GM18907 (cell line): ENCODE data around the gene CALHM5.

ENCODE experiments used
- ATAC-seq: cut with Tn5 transposase; IDR thresholded peaks from one replicate; pipeline ENCODE4 v1.9.1; 2021; ENCODE audit warnings: mild to moderate bottlenecking, moderate library complexity; ENCODE audit not compliant: unreplicated experiment

Gene CALHM5

DNA sequence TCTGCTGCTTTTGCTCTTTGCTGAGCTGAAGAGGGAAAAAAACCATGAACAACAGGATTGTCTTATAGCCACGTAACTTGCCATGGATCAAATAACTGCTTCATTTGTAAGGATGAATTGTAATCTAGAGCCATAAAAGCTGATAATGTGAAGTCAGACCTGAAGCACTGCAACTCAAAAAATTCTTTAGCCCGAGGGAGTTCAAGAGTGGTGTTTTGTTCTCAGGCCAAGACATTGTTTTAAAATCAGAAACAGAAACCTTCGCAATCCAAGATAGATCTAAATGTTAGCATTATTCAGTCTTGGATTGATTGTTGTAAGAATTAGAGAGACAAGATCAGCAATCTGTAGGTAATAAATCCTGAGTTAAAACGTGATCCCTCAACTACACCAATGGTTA is 34.2 kb downstream of the CALHM5 start, which contains the start of gene TRAPPC3L:
TRAPPC3L (minus strand) TSS at position 34 of the 400 bp plus-strand sequence. CDS start 170 bp downstream, outside the sequence.
- no peak for ATAC-seq

DNA sequence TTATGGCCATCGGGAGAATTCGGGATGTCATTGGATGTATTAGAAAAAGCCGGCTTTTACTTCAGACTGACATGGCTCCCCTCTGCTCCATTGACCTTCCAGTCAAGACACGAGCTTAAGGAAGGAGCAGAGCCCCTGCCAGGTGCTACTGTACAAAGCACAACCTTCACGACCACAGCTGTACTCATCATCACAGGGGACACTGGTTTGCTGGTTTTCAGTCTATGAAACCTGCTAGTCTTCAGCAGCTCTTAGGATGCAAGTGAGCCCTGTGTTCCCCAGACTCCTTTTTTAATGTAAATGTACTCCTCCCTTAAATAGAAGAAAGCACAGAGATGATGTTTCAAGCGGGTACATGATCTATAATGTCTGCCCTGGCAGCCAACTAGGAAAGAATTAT is 35.9 kb downstream of the CALHM5 start:
- ATAC-seq: no peak

DNA sequence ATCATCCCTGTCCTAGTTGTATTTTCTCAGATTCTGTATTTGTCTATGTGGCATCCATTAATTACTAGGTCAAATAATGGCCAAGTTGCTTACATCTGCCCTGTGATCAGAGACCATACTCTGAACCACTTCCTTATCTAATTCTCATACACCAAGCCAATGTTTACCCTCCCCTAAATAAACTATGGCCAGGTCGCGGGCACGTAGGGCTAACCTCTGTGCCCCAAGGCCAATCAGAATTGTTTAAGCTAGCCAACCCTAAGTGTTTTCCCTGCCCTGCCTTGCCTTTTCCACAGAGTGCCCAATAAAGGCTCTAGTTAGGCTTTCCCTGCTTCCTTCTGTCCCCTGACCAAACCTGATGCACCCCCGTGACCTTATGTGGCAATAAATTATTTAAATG is 39.4 kb downstream of the CALHM5 start:
- ATAC-seq: no peak

DNA sequence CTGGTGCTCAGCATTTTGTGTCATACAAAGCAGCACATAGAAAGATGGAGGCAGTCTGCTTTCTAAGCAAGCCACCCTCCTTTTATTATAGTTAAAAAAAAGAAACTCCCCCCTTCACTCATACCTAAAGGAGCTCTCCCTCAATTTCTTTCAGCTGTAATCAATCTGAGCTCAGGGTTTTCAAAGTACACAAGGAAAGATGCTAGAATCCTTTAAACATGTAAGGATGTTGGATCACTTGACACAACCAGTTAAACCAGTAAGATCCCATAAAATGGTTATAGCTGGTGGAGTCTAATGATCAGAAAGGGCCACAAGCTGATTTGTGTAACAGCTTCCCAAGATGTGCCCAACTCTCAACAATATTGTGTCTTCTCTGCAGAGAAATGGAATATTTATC is 42.0 kb downstream of the CALHM5 start, which contains the start of gene CALHM4:
CALHM4 (plus strand) TSS at position 301 of the 400 bp plus-strand sequence; CDS start at position 344, 43 bp downstream.
- ATAC-seq: no peak

DNA sequence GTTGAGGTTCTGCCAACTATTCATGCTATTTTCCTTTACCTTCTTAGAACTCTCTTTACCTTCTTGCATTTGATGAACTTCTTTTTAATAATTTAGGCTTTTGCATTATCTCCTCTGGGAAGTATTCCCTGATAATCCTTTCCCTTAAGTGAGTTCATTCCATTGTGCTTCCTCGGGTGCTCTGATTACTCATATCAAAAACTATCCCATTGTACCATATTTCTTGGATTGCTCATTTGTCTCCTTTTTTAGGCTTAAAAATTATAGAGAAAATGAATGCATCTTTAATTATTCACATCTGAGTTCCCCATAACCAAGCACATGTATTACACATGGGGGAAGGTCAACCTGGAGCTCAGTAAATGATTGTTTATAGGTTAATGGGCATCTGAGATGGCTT is 44.6 kb downstream of the CALHM5 start:
- no peak for ATAC-seq

DNA sequence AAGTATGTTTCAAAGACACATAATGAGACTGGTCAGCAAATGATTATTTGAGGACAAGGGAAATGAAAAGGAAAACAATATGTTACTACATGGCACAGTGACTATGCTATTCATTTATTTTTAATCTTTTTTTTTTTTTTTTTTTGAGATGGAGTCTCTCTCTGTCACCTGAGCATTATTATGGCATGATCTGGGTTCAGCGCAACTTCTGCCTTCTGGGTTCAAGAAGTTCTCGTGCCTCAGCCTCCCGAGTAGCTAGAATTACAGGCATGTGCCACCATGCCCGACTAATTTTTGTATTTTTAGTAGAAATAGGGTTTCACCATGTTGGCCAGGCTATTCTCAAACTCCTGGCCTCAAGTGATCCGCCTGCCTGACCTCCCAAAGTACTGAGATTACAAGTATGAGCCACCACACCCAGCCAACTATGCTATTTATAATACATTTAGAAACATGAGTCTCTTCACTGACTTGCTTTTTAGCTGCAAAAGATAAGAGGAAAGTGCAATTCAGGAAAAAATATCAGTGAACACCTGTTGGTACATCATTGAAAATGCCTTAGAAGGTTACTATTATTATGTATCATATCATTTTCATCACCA is 45.5 kb downstream of the CALHM5 start:
- no peak for ATAC-seq

DNA sequence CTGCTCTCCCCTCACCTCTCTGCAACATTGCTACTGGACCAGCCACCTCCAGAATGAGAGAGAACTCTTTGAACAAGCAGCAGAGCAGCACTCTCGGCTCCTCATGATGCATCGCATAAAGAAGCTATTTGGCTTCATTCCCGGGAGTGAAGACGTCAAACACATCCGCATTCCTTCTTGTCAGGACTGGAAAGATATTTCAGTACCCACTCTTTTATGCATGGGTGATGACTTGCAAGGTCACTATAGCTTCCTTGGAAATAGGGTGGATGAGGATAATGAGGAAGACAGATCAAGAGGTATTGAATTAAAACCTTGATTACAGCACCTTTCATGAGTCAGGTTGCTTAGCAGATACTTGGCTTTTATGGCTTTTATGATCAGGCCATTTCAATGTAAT is 46.5 kb downstream of the CALHM5 start:
- ATAC-seq: no peak

DNA sequence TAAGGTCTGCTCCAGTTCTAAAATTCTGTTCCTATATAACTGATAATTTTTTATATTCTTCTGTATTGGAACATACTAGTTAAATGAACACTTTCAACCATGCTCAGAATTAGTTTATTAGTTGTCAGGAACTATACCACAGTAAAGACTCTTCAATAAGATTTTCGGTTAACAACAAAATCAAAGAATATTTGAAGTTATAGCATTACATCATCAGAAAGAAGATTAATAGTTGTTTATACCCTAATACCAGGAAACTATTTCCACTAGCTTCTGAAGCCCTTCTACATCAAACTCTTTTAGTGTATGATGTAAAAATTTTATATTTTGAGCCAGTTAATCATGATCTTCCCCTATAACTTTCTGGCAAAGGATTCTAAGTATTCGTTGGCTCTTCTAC is 48.7 kb downstream of the CALHM5 start:
- ATAC-seq: no peak

DNA sequence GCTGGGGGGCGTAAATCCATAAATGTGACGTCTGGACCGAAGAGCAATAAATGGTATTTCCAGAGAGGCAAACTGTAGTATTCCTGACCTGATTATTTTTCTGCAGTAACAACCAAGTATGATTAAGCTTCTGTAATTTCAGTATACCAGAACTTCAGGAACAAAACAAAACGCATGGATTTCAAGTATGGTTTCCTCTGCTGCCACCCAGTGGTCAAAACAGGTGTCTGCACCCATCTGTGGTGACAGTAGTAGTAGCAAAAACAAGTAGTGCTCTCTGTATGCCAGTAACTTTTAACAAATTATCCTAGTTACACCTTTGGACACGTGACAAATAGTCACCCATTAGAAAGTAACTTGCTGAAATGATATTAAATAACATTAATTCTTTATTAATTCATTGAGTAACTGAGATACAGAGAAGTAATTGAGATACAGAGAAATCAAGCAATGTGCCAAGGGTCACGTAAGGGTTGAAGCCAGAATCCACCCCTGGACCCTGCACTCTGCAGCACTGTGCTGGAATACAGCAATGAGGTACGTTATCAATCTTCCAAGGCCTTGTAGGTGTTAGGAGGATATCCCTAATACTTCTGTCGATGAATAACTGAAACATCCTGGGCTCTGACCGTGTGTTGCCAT is 50.1 kb downstream of the CALHM5 start:
- peak; percentile 64 for ATAC-seq

DNA sequence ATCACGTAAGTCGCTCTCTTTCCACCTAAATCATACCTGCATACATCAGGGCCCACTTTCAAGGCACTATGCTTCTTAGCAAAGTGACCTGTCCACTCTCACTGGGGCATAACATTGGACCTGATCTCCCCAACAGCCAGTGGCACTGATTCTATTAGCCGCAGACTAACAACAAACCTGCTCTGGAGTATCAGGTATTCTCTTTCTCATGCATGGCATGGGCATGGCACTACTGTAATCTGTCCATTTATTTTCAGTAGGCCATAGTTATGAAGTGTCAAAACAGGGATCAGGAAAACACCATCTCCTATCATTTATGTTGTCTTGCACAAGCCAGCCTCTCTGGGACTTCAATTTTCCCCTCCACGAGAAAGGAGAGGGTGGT is 50.6 kb downstream of the CALHM5 start:
- ATAC-seq: no peak

DNA sequence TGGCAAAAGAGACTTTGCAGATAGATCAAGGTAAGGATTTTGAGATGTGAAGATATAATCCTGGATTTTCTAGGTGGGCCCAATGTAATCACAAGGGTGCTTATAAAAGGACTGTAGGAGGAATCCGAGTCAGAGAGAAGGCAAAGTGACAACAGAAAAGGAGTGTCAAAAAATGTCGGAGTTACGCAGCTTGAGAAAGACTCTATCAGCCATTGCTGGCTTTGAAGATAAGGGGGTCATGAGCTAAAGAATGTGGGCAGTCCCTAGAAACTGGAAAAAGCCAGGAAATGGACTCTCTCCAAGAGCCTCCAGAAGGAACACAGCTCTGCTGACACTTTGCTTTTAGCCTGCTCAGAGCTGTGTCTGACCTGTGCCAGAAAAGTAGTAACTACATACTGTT is 51.2 kb downstream of the CALHM5 start:
- ATAC-seq: no peak

DNA sequence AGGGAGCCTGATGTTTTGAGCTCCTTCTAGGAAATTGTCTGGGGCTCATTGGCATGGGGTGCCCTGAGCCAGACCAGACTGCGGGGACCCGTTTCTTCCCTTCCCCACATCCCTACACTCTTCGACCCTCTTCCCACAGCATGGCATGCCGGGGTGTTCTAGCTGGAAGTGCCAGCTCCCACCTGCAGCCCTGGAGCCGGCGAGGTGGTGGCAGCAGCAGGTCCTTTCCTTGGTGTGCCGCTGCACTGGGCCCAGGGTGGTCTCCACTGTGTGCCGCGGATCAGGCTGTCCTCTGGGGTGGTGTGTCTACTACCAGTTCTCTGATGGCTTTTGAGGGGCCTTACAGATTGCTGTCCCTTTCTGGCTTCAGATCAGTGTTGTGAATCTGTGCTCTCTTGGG is 52.4 kb downstream of the CALHM5 start:
- ATAC-seq: no peak

DNA sequence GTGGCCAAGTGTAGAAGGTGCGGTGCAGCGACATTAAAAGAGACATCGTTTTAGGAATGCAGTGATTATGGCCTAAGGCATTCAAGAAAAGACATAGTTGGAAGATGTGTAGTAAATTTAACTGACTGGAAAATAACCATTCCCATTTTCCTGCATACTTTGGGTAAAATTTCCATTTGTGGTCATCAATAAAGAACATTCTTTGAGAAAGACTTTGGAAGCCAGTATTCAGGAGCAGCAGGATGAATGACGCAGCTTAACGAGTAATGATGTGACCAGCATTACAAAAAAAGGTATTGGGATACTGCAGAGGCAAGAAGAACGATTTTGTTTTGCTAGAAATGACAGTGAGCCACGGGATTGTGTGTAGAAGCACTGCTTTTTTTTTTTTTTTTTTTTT is 52.9 kb downstream of the CALHM5 start:
- ATAC-seq: no peak

DNA sequence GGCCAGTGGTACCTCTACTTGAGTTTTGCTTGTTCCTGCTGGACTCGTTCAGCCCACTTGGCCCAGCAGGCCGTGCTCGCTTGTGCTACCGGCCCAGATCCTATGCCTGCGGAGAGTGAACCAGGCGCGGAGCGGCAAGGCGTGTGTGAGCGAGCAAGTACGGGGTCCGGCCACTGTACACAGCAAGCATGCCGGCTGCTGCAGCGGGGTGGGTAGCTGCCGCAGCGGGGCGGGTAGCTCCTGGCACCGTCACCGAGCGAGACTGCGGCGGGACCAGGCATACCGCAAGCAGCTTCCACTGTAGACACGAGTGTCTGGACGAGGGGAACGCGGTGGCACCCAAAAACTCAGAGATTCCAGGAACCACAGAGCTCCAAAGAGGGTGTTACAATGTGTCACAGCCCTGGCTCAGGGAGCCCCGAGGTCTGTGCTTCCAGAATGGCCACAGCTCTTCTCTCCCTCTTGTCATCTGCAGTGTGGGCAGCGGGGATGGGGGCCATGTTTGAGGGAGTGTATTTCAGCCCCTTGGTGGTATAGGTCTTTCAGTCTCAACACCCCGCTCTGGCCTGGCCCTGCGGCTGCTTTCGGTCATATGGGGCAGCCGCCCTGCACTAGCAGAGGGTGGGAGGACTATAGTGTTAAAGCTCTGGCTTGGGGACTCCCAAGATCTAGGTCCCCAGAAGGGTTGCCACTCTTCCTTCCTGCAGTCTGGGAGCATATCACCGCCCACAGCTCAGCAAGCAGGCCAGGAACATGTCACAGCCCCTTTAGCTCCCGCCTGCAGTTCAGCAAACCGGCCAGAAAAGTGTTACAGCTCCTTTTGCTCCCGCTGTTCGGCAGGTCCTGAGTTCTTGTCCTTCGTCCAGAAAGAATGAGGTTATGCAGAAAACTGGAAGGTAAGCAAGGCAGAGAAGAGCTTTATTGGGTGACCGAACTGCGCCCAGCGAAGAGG is 53.8 kb downstream of the CALHM5 start:
- ATAC-seq: peak; percentile 46

DNA sequence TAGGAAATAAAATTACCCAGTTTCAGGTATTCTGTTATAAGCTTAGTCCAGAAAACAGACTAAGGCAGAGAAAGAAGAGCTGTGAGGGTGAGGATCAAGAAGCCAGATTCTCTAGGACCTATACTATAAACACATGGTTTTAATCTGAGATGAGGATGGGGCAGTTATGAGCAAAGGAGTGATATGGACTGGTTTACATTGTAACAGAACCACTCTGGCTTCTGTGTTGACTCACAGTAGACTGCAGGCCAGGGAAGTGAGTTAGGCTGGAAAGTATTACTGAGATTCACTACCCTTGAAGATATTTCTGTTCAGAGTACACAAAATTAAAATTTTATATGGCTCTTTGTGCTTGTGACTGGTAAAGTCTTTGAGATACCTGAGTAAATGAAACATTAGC is 56.7 kb downstream of the CALHM5 start:
- no peak for ATAC-seq

DNA sequence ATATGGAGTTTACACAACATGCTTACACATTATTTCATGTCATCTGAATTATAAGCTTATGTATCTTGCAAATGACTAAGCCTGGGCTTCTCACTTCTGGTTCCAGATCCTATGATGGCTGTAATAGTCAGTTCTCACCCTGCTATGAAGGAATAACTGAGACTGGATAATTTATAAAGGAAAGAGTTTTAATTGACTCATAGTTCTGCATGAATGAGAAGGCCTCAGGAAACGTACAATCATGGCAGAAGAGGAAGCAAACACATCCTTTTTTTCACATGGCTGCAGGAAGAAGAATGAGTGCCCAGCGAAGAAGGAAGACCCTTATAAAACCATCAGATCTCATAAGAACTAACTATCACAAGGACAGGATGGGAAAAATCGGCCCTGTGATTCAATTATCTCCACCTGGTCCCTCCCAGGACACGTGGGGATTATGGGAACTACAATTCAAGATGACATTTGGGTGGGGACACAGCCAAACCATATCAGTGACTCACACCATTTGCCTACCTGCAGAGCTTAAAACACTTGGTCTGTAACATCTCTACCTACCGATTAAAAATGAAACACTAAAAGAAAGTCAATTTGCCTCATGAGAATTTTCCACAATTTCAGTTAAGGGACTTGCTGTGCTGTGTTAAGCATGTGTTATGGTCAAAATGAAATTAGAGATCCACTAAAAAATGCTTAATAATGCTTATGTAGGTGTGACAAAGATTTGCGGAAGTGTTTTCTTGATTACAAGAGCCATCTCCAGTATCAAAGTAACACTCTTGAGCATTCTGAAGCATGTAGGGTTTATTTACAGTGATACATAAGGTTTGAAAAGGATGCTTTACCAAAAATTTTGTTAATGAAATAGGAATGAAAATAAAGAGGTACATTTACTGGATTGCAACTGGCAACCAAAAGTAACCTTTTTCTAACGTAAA is 57.6 kb downstream of the CALHM5 start:
- no peak for ATAC-seq

DNA sequence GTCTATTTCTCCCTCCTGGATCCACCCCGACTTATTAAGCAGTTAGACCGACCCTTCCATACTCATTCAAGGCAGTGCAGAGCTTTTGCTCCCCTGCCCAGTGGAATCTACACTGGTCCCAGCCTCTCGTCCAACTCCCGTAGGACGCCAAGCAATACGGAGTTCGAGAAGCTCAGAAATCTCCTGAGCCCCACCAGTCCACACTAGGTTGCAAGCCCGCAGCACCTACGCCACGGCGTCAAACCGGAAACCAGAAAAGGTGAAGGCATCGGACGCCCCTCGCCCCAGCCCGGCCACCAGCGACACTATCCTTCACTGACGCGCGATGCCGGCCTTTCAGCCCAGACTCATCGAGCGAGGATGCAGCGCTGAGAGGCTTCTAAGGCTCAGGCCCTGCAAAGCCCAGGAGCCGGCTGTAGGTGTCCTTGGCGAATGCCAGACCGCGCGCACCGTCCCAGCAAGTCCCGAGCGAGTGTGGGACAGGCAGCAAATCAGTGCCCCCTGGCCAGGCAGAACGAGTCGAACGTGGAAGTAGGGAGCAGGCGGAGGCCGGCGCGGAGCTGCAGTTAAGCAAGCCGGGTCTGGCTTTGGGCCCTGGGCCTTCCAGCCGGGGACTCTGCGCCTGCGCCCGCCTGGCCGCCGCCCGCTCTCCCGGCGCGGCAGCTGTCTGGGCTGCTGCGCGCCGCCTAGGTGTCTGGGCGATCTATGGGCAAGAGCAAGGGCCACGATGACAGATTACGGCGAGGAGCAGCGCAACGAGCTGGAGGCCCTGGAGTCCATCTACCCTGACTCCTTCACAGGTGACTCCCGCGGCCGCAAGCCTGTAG is 59.6 kb downstream of the CALHM5 start, which contains the start of gene RWDD1:
RWDD1 (plus strand) TSS at position 649 of the 827 bp plus-strand sequence; CDS start at position 728, 79 bp downstream.
- ATAC-seq: peak; percentile 97

DNA sequence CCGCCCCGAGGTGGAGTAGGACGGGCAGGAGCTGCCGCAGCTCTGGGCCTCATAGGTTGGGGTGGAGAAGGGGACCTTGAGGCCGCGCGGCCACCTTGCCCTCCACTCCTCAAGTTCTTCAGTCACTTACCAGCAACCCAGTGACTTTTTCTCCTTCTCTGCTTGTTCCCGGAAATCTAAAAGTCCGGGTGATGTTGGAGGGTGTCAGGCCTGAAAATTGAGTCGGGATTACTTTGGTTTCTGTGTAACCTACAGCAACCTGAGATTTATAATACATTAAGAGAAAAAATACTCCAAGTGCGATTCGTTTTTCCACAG is 60.2 kb downstream of the CALHM5 start:
- ATAC-seq: no peak

DNA sequence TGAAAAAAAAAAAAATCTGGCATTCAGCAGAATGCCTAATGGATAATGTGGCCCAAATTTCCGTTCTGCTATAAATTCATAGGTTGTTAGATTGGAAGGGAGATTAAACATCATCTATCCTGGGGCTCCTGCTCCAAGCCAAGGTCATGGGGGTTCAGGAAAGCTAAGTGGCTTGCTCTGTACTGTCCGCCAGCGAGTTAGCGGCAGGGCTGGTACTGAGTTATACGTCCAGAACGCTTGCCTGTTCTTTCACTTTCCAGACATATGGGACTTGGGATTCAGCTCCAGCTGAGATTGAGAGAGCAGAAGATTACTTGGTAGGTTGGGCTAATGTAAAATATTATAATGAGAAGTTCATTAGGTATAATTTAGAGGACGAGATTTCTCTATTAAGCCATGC is 60.7 kb downstream of the CALHM5 start:
- no peak for ATAC-seq
